ENCODE data around the gene ZRANB3.
"Not testable (repeated sequence)": the region's sequence is repeated elsewhere in the genome, so short reads cannot be mapped to it uniquely, and the experiment has no call there.

ZRANB3 gene

DNA sequence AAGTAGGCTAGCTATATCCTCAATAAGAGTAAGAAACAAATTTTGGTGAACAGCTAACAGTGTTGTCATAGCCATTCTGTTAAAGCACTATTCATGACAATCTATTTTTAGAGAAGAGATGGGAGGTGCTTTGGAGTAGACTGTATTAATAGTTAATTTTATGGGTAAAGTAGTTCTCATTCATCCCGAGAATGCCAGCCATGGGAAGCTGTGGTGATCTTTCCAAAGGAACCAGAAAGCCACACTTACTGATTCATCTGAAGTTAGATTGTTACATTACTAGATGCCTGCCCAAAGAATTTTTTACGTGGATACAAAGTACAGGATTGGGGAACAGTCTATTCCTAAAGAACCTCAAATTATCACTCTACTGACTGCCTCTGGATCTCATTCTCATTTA, 74.6 kb downstream of the ZRANB3 start (continued):
- TF ChIP-seq TCF4 (CRISPR knock-in tag; IDR thresholded peaks at IDR 0.05; ENCODE audit: borderline replicate concordance) (no peak), OSR1 (CRISPR knock-in tag; IDR thresholded peaks at IDR 0.05) (no peak)

DNA sequence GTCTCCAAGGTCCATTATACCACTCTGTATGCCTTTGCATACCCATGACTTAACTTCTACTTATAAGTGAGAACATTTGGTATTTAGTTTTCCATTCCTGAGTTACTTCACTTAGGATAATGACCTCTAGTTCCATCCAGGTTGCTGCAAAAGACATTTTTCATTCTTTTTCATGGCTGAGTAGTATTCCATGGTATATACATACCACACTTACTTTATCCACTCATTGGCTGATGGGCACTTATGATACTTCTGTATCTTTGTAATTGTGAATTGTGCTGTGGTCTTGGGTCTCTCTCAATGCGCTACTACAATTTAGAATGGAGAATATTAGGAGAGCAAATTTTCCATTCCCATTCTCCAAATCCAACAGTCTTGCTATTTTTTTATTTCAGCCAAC, 76.4 kb downstream of the ZRANB3 start:
- ATAC-seq: no peak

DNA sequence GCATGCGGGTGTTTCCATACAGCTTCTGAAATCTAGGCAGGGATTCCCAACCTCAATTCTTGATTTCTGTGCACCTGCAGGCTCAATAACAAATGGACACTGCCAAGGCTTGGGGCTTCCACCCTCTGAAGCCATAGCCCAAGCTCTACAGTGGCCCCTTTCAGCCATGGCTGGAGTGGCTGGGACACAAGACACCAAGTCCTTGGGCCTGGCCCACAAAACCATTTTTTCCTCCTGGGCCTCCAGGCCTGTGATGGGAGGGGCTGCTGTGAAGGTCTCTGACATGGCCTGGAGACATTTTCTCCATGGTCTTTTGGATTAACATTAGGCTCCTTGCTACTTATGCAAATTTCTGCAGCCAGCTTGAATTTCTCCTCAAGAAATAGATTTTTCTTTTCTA, 78.0 kb downstream of the ZRANB3 start:
- ATAC-seq: not testable (repeated sequence)

More for the DNA sequence above, 76.4 kb downstream of the ZRANB3 start:
- TF ChIP-seq ZNF8 (CRISPR knock-in tag; IDR thresholded peaks at IDR 0.05) (peak; percentile 85), GLIS3 (CRISPR knock-in tag; IDR thresholded peaks at IDR 0.05) (no peak)

DNA sequence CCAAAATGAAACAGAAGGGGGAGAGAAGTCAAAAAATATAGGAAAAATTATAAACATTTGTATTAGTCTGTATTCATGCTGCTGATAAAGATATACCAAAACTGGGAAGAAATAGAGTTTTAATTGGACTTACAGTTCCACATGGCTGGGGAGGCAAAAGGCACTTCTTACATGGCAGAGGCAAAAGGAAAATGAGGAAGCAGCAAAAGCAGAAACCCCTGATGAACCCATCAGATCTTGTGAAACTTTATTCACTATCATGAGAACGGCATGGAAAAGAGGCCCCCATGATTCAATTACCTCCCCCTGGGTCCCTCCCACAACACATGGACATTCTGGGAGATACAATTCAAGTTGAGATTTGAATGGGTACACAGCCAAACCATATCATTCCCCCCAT, 79.1 kb downstream of the ZRANB3 start:
- ATAC-seq: no peak
- TF ChIP-seq RARB (CRISPR knock-in tag; IDR thresholded peaks at IDR 0.05) (no peak), ZC3H10 (CRISPR knock-in tag; IDR thresholded peaks at IDR 0.05) (no peak), TOX (CRISPR knock-in tag; IDR thresholded peaks at IDR 0.05; ENCODE audit: borderline replicate concordance) (no peak), SNAI2 (CRISPR knock-in tag; IDR thresholded peaks at IDR 0.05) (no peak), BACH2 (CRISPR knock-in tag; IDR thresholded peaks at IDR 0.05; ENCODE audit: borderline replicate concordance) (no peak), OSR1 (CRISPR knock-in tag; IDR thresholded peaks at IDR 0.05) (no peak), PPARA (CRISPR knock-in tag; IDR thresholded peaks at IDR 0.05; ENCODE audit: borderline replicate concordance) (no peak), ESRRG (CRISPR knock-in tag; IDR thresholded peaks at IDR 0.05) (no peak), CSDC2 (CRISPR knock-in tag; IDR thresholded peaks at IDR 0.05) (no peak), ZNF565 (CRISPR knock-in tag; conservative IDR thresholded peaks at IDR 0.05; ENCODE audit: low read depth) (no peak)
- TF ChIP-seq, protein P1, sequence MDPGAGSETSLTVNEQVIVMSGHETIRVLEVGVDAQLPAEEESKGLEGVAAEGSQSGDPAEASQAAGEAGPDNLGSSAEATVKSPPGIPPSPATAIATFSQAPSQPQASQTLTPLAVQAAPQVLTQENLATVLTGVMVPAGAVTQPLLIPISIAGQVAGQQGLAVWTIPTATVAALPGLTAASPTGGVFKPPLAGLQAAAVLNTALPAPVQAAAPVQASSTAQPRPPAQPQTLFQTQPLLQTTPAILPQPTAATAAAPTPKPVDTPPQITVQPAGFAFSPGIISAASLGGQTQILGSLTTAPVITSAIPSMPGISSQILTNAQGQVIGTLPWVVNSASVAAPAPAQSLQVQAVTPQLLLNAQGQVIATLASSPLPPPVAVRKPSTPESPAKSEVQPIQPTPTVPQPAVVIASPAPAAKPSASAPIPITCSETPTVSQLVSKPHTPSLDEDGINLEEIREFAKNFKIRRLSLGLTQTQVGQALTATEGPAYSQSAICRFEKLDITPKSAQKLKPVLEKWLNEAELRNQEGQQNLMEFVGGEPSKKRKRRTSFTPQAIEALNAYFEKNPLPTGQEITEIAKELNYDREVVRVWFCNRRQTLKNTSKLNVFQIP (CRISPR knock-in tag; IDR thresholded peaks at IDR 0.05; ENCODE audit: borderline replicate concordance, low read depth): no peak
- TF ChIP-seq, protein P2, sequence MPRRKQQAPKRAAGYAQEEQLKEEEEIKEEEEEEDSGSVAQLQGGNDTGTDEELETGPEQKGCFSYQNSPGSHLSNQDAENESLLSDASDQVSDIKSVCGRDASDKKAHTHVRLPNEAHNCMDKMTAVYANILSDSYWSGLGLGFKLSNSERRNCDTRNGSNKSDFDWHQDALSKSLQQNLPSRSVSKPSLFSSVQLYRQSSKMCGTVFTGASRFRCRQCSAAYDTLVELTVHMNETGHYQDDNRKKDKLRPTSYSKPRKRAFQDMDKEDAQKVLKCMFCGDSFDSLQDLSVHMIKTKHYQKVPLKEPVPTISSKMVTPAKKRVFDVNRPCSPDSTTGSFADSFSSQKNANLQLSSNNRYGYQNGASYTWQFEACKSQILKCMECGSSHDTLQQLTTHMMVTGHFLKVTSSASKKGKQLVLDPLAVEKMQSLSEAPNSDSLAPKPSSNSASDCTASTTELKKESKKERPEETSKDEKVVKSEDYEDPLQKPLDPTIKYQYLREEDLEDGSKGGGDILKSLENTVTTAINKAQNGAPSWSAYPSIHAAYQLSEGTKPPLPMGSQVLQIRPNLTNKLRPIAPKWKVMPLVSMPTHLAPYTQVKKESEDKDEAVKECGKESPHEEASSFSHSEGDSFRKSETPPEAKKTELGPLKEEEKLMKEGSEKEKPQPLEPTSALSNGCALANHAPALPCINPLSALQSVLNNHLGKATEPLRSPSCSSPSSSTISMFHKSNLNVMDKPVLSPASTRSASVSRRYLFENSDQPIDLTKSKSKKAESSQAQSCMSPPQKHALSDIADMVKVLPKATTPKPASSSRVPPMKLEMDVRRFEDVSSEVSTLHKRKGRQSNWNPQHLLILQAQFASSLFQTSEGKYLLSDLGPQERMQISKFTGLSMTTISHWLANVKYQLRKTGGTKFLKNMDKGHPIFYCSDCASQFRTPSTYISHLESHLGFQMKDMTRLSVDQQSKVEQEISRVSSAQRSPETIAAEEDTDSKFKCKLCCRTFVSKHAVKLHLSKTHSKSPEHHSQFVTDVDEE (CRISPR knock-in tag; IDR thresholded peaks at IDR 0.05): no peak
- TF ChIP-seq, protein P3, sequence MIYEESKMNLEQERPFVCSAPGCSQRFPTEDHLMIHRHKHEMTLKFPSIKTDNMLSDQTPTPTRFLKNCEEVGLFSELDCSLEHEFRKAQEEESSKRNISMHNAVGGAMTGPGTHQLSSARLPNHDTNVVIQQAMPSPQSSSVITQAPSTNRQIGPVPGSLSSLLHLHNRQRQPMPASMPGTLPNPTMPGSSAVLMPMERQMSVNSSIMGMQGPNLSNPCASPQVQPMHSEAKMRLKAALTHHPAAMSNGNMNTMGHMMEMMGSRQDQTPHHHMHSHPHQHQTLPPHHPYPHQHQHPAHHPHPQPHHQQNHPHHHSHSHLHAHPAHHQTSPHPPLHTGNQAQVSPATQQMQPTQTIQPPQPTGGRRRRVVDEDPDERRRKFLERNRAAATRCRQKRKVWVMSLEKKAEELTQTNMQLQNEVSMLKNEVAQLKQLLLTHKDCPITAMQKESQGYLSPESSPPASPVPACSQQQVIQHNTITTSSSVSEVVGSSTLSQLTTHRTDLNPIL (CRISPR knock-in tag; IDR thresholded peaks at IDR 0.05; ENCODE audit: low read depth): no peak

DNA sequence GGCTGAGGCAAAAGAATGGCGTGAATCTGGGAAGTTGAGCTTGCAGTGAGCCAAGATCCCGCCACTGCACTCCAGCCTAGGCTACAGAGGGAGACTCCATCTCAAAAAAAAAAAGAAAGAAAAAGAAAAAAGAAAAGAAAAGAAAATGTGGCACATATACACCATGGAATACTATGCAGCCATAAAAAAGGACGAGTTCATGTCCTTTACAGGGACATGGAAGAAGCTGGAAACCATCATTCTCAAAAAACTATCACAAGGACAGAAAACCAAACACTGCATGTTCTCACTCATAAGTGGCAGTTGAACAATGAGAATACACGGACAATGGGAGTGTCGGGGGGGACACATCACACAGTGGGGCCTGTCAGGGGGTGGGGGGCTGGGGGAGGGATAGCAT, 88.0 kb downstream of the ZRANB3 start:
- not testable (repeated sequence) for ATAC-seq

DNA sequence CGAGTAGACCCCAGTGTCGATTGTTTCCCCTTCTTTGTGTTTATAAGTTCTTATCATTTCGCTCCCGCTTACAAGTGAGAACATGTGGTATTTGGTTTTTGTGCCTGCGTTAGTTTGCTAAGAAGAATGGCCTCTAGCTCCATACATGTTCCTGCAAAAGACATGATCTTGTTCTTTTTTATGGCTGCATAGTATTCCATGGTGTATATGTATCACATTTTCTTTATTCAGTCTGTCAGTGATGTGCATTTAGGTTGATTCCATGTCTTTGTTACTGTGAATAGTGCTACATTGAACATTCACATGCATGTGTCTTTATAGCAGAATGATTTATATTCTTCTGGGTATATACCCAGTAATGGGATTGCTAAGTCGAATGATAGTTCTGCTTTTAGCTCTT, 95.9 kb downstream of the ZRANB3 start:
- ATAC-seq: not testable (repeated sequence)

DNA sequence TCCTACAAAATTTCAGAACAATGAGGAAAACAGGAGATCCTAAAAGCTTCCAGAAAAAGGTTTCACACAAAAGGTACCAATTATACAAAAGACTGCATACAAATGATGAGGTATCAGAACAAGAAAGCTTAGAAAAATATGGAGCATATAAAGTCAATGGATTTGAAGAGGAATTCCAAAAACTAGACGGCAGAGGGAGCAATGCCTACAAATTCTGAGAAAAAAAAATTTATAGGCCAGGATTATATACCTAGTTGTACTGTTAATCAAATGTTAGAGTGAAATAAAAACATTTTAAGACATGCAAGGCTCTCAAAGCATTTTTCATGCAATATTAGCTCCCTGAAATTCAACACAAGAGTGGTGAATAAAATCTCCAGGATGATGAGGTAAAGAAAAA, 106.2 kb downstream of the ZRANB3 start:
- TF ChIP-seq ARNTL (CRISPR knock-in tag; IDR thresholded peaks at IDR 0.05; ENCODE audit: borderline replicate concordance, low read depth): no peak
- no peak for TF ChIP-seq ISL1 (CRISPR knock-in tag; IDR thresholded peaks at IDR 0.05)
- TF ChIP-seq, protein P2 (CRISPR knock-in tag; IDR thresholded peaks at IDR 0.05): no peak
- TF ChIP-seq CSDC2 (CRISPR knock-in tag; IDR thresholded peaks at IDR 0.05): no peak
- TF ChIP-seq TCF4 (CRISPR knock-in tag; IDR thresholded peaks at IDR 0.05; ENCODE audit: borderline replicate concordance): no peak
- TF ChIP-seq ZNF8 (CRISPR knock-in tag; IDR thresholded peaks at IDR 0.05): no peak
- no peak for TF ChIP-seq ZFP3 (CRISPR knock-in tag; IDR thresholded peaks at IDR 0.05)
- TF ChIP-seq, protein P4, sequence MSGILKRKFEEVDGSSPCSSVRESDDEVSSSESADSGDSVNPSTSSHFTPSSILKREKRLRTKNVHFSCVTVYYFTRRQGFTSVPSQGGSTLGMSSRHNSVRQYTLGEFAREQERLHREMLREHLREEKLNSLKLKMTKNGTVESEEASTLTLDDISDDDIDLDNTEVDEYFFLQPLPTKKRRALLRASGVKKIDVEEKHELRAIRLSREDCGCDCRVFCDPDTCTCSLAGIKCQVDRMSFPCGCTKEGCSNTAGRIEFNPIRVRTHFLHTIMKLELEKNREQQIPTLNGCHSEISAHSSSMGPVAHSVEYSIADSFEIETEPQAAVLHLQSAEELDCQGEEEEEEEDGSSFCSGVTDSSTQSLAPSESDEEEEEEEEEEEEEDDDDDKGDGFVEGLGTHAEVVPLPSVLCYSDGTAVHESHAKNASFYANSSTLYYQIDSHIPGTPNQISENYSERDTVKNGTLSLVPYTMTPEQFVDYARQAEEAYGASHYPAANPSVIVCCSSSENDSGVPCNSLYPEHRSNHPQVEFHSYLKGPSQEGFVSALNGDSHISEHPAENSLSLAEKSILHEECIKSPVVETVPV (CRISPR knock-in tag; IDR thresholded peaks at IDR 0.05): no peak
- no peak for TF ChIP-seq PPARA (CRISPR knock-in tag; IDR thresholded peaks at IDR 0.05; ENCODE audit: borderline replicate concordance)
- TF ChIP-seq, protein P1 (CRISPR knock-in tag; IDR thresholded peaks at IDR 0.05; ENCODE audit: borderline replicate concordance, low read depth): no peak
- no peak for TF ChIP-seq ZC3H10 (CRISPR knock-in tag; IDR thresholded peaks at IDR 0.05)
- no peak for TF ChIP-seq OSR1 (CRISPR knock-in tag; IDR thresholded peaks at IDR 0.05)
- ATAC-seq: no peak

Measured in SK-N-SH treated with all-trans-retinoic acid at 6 μM for 48 hours (cell line).